GM20000 (cell line): Measurements from ENCODE around the gene TDRD6.

ENCODE experiments used
- DNase-seq: peaks from one replicate; pipeline ENCODE4 v3.0.0; 2012; ENCODE audit warnings: low spot score
- TF ChIP-seq, protein P1 (sequence below): IDR thresholded peaks from 2 replicates; pipeline ENCODE4 v1.5.1; 2012; ENCODE audit warnings: mild to moderate bottlenecking, control low read depth; ENCODE audit errors: extremely low read depth, missing control alignments

The TDRD6 gene

GRCh38 chr6:46711491-46711890 lies 23.8 kb downstream of the TDRD6 start:
- TF ChIP-seq, protein P1, sequence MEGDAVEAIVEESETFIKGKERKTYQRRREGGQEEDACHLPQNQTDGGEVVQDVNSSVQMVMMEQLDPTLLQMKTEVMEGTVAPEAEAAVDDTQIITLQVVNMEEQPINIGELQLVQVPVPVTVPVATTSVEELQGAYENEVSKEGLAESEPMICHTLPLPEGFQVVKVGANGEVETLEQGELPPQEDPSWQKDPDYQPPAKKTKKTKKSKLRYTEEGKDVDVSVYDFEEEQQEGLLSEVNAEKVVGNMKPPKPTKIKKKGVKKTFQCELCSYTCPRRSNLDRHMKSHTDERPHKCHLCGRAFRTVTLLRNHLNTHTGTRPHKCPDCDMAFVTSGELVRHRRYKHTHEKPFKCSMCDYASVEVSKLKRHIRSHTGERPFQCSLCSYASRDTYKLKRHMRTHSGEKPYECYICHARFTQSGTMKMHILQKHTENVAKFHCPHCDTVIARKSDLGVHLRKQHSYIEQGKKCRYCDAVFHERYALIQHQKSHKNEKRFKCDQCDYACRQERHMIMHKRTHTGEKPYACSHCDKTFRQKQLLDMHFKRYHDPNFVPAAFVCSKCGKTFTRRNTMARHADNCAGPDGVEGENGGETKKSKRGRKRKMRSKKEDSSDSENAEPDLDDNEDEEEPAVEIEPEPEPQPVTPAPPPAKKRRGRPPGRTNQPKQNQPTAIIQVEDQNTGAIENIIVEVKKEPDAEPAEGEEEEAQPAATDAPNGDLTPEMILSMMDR = no peak
- no peak for DNase-seq

DNA sequence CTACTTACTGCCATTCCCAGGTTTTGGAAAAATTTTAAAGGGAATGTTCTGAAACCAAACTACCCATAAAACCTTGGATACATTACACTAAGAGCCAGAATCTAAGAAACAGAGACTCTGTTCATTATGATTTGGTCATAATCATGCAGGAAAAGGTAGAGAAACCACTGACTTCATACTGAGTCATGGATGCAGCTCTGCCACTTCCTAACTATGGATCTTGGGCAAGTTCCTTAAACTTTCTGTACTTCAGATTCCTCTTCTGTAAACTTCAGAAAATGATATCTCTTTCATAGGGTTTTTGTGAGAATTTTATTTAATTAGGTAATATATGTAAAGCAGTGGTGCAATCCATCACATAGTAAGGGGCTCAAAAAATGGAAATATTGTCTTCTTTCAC lies 27.5 kb downstream of the TDRD6 start:
- no peak for DNase-seq
- TF ChIP-seq, protein P1 = no peak

- TF ChIP-seq, protein P1 = no peak
- DNase-seq = no peak
Measured at GRCh38 chr6:46719099-46719498, 31.4 kb downstream of the TDRD6 start.

- no peak for DNase-seq
- TF ChIP-seq, protein P1 = no peak
Measured at GRCh38 chr6:46720401-46720800, 32.7 kb downstream of the TDRD6 start.

- TF ChIP-seq, protein P1 = no peak
- no peak for DNase-seq
Measured at GRCh38 chr6:46729787-46730326, 42.2 kb downstream of the TDRD6 start.

- no peak for DNase-seq
- TF ChIP-seq, protein P1 = no peak
Measured at GRCh38 chr6:46730921-46731461, 43.3 kb downstream of the TDRD6 start.

DNA sequence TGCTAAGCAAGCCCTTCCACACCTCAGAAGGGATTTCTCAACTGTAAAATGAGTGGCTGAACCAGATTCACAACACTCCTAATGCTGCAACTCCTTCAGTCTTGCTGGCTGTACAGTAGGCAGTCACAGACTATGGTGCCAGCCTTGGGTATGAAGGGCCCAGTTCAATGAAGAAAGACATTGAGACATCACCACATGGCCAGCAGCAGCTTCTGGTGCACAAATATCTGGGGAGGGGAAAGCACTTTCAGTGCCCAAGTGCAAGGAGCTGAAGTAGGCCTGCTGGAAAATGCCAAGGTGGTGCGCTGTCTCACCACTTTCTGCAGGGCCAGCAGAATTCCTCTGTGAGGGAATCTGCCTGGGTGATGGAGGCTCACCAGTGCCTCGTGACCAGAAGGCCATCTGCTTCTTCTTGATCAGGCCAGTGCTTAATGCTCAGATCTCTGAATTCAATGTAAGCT lies 45.7 kb downstream of the TDRD6 start:
- DNase-seq = no peak
- TF ChIP-seq, protein P1 = no peak
